ENCODE data around the gene CUL1. TPM values are rescaled to one million over a fixed set of nuclear protein-coding genes. Genes with fewer than 3 reads are reported as not detected.

The CUL1 gene
- total and polyA plus RNA-seq, 5 donors from 2014 or later, result 41.4 to 56.9 (median 47.7) TPM

GRCh38 chr7:148697256-148698006, 1.3 kb upstream of the CUL1 start:
- peak; percentile 15 to 48 (median 30) for DNase-seq
- Histone ChIP-seq H3K9me3 (ENCODE audit: control insufficient read depth in 2 of 2, low read length in 2 of 2) (no peaks in the 10 kb centered on the region), H3K36me3 (ENCODE audit: control insufficient read depth, insufficient read depth, low read length) (no peaks in the 10 kb centered on the region), H3K27ac (ENCODE audit: insufficient read depth, low read length, poor library complexity, severe bottlenecking) (peak overlapping the region; percentile 80), H3K4me3 (ENCODE audit: low read depth, low read length) (peak overlapping the region; percentile 78), H3K27me3 (ENCODE audit: control insufficient read depth, insufficient read depth, low read length) (no peaks in the 10 kb centered on the region), H3K4me1 (ENCODE audit: control insufficient read depth, insufficient read depth, low read length, poor library complexity, severe bottlenecking) (peaks cover 33% of the 10 kb centered on the region)
- no peak for ATAC-seq (ENCODE audit: low read depth in 2 of 2)
- peak overlapping the region; percentile 86 to 96 (median 89) for H3K27ac Mint-ChIP-seq
- peaks cover 26 to 51% (median 41%) of the 10 kb centered on the region in 4 donors for H3K4me1 Mint-ChIP-seq
- peak overlapping the region; percentile 88 to 90 (median 89) for H3K4me3 Mint-ChIP-seq
- peaks cover 0 to 2% (median 0%) of the 10 kb centered on the region in 7 donors for H3K9me3 Mint-ChIP-seq
- H3K27me3 Mint-ChIP-seq, result peaks cover 5% of the 10 kb centered on the region
- no peaks in the 10 kb centered on the region for H3K36me3 Mint-ChIP-seq

- H3K9me3 Mint-ChIP-seq, result peaks cover 0 to 2% (median 0%) of the 10 kb centered on the region in 7 donors
- peak overlapping the region; percentile 86 to 96 (median 89) for H3K27ac Mint-ChIP-seq
- peaks cover 33% of the 10 kb centered on the region for H3K4me1 ChIP-seq (ENCODE audit: control insufficient read depth, insufficient read depth, low read length, poor library complexity, severe bottlenecking)
- H3K4me1 Mint-ChIP-seq, result peaks cover 31 to 56% (median 47%) of the 10 kb centered on the region in 4 donors
- DNase-seq (peak in 1 of 3 donors; percentile 55), ATAC-seq (ENCODE audit: low read depth in 2 of 2) (peak in 1 of 2 donors; percentile 2)
- H3K27me3 ChIP-seq (ENCODE audit: control insufficient read depth, insufficient read depth, low read length), result no peaks in the 10 kb centered on the region
- H3K27me3 Mint-ChIP-seq, result peaks cover 5% of the 10 kb centered on the region
- H3K4me3 Mint-ChIP-seq, result peak overlapping the region; percentile 88 to 90 (median 89)
- H3K4me3 ChIP-seq (ENCODE audit: low read depth, low read length), result peak overlapping the region; percentile 78
- no peaks in the 10 kb centered on the region for H3K36me3 ChIP-seq (ENCODE audit: control insufficient read depth, insufficient read depth, low read length)
- peak overlapping the region; percentile 80 for H3K27ac ChIP-seq (ENCODE audit: insufficient read depth, low read length, poor library complexity, severe bottlenecking)
- H3K9me3 ChIP-seq (ENCODE audit: control insufficient read depth in 2 of 2, low read length in 2 of 2), result no peaks in the 10 kb centered on the region
- no peaks in the 10 kb centered on the region for H3K36me3 Mint-ChIP-seq
Measured at GRCh38 chr7:148698007-148698396, 701 bp upstream of the CUL1 start.

GRCh38 chr7:148699024-148699781, 500 bp downstream of the CUL1 start:
- Histone ChIP-seq H3K4me1 (ENCODE audit: control insufficient read depth, insufficient read depth, low read length, poor library complexity, severe bottlenecking) (peaks cover 33% of the 10 kb centered on the region), H3K27me3 (ENCODE audit: control insufficient read depth, insufficient read depth, low read length) (no peaks in the 10 kb centered on the region), H3K36me3 (ENCODE audit: control insufficient read depth, insufficient read depth, low read length) (no peaks in the 10 kb centered on the region), H3K9me3 (ENCODE audit: control insufficient read depth in 2 of 2, low read length in 2 of 2) (no peaks in the 10 kb centered on the region), H3K27ac (ENCODE audit: insufficient read depth, low read length, poor library complexity, severe bottlenecking) (peak overlapping the region; percentile 80), H3K4me3 (ENCODE audit: low read depth, low read length) (no peak overlapping the region)
- H3K27ac Mint-ChIP-seq, result peak overlapping the region; percentile 51 to 95 (median 88)
- ATAC-seq (ENCODE audit: low read depth in 2 of 2) (peak; percentile 27 to 43), DNase-seq (peak; percentile 26 to 72 (median 57))
- peaks cover 34 to 58% (median 54%) of the 10 kb centered on the region in 4 donors for H3K4me1 Mint-ChIP-seq
- no peaks in the 10 kb centered on the region for H3K36me3 Mint-ChIP-seq
- H3K27me3 Mint-ChIP-seq, result peaks cover 5% of the 10 kb centered on the region
- peaks cover 0 to 2% (median 0%) of the 10 kb centered on the region in 7 donors for H3K9me3 Mint-ChIP-seq
- H3K4me3 Mint-ChIP-seq, result peak overlapping the region; percentile 83 to 95 (median 88)

GRCh38 chr7:148699782-148700629, 1.3 kb downstream of the CUL1 start:
- DNase-seq, result peak in 1 of 3 donors; percentile 46
- H3K4me3 ChIP-seq (ENCODE audit: low read depth, low read length), result peak overlapping the region; percentile 94
- H3K27ac ChIP-seq (ENCODE audit: insufficient read depth, low read length, poor library complexity, severe bottlenecking), result peak overlapping the region; percentile 80
- no peaks in the 10 kb centered on the region for H3K27me3 ChIP-seq (ENCODE audit: control insufficient read depth, insufficient read depth, low read length)
- no peaks in the 10 kb centered on the region for H3K9me3 ChIP-seq (ENCODE audit: control insufficient read depth in 2 of 2, low read length in 2 of 2)
- H3K4me1 ChIP-seq (ENCODE audit: control insufficient read depth, insufficient read depth, low read length, poor library complexity, severe bottlenecking), result peaks cover 37% of the 10 kb centered on the region
- peak overlapping the region; percentile 89 to 95 (median 92) for H3K4me3 Mint-ChIP-seq
- no peaks in the 10 kb centered on the region for H3K36me3 ChIP-seq (ENCODE audit: control insufficient read depth, insufficient read depth, low read length)
- peaks cover 40 to 64% (median 59%) of the 10 kb centered on the region in 4 donors for H3K4me1 Mint-ChIP-seq
- no peaks in the 10 kb centered on the region for H3K36me3 Mint-ChIP-seq
- peaks cover 5% of the 10 kb centered on the region for H3K27me3 Mint-ChIP-seq
- no peaks in the 10 kb centered on the region for H3K9me3 Mint-ChIP-seq
- no peak for ATAC-seq (ENCODE audit: low read depth in 2 of 2)
- H3K27ac Mint-ChIP-seq, result peak overlapping the region; percentile 75 to 97 (median 88)

- peak overlapping the region; percentile 94 for H3K4me3 ChIP-seq (ENCODE audit: low read depth, low read length)
- Mint-ChIP-seq H3K36me3 (no peaks in the 10 kb centered on the region), H3K4me3 (peak overlapping the region; percentile 89 to 95 (median 92)), H3K9me3 (no peaks in the 10 kb centered on the region), H3K4me1 (peaks cover 43 to 70% (median 64%) of the 10 kb centered on the region in 4 donors), H3K27ac (peak overlapping the region; percentile 20 to 97 (median 88)), H3K27me3 (no peaks in the 10 kb centered on the region)
- H3K9me3 ChIP-seq (ENCODE audit: control insufficient read depth in 2 of 2, low read length in 2 of 2), result no peaks in the 10 kb centered on the region
- no peak overlapping the region for H3K27ac ChIP-seq (ENCODE audit: insufficient read depth, low read length, poor library complexity, severe bottlenecking)
- H3K27me3 ChIP-seq (ENCODE audit: control insufficient read depth, insufficient read depth, low read length), result no peaks in the 10 kb centered on the region
- DNase-seq (peak; percentile 27 to 77 (median 39)), ATAC-seq (ENCODE audit: low read depth in 2 of 2) (no peak)
- peaks cover 42% of the 10 kb centered on the region for H3K4me1 ChIP-seq (ENCODE audit: control insufficient read depth, insufficient read depth, low read length, poor library complexity, severe bottlenecking)
- H3K36me3 ChIP-seq (ENCODE audit: control insufficient read depth, insufficient read depth, low read length), result no peaks in the 10 kb centered on the region
Measured at GRCh38 chr7:148700661-148701064, 2.0 kb downstream of the CUL1 start.

- peak overlapping the region; percentile 94 for H3K4me3 ChIP-seq (ENCODE audit: low read depth, low read length)
- H3K27ac Mint-ChIP-seq, result peak overlapping the region in 1 of 3 donors; percentile 88
- no peaks in the 10 kb centered on the region for H3K27me3 ChIP-seq (ENCODE audit: control insufficient read depth, insufficient read depth, low read length)
- no peaks in the 10 kb centered on the region for H3K27me3 Mint-ChIP-seq
- peaks cover 43 to 78% (median 68%) of the 10 kb centered on the region in 4 donors for H3K4me1 Mint-ChIP-seq
- no peaks in the 10 kb centered on the region for H3K36me3 ChIP-seq (ENCODE audit: control insufficient read depth, insufficient read depth, low read length)
- H3K4me1 ChIP-seq (ENCODE audit: control insufficient read depth, insufficient read depth, low read length, poor library complexity, severe bottlenecking), result peaks cover 48% of the 10 kb centered on the region
- DNase-seq (no peak), ATAC-seq (ENCODE audit: low read depth in 2 of 2) (no peak)
- H3K9me3 Mint-ChIP-seq, result no peaks in the 10 kb centered on the region
- no peaks in the 10 kb centered on the region for H3K9me3 ChIP-seq (ENCODE audit: control insufficient read depth in 2 of 2, low read length in 2 of 2)
- no peak overlapping the region for H3K27ac ChIP-seq (ENCODE audit: insufficient read depth, low read length, poor library complexity, severe bottlenecking)
- H3K36me3 Mint-ChIP-seq, result no peaks in the 10 kb centered on the region
- H3K4me3 Mint-ChIP-seq, result peak overlapping the region; percentile 89 to 95 (median 92)
Measured at GRCh38 chr7:148701414-148701813, 2.7 kb downstream of the CUL1 start.

Data from CD4-positive, CD25-positive, alpha-beta regulatory T cell (primary cell).